Mesenchymal stem cell (in vitro differentiated cells and primary cell): ENCODE results near the gene SPRED1.

Experiments
- DNase-seq: peaks from one replicate; pipeline ENCODE4 v3.0.0-alpha.2; 2013
- H2AFZ ChIP-seq: one replicate; pipeline ENCODE4 v1.6.1; 2013; ENCODE audit warnings: low read depth, mild to moderate bottlenecking, control low read depth, inconsistent platforms, low read length, moderate library complexity
- H2AK5ac ChIP-seq: 2 replicates; pipeline ENCODE4 v1.6.1; 2013; ENCODE audit warnings: low read length, moderate library complexity, mild to moderate bottlenecking, inconsistent platforms; ENCODE audit not compliant: severe bottlenecking
- H2BK120ac ChIP-seq: one replicate; pipeline ENCODE4 v1.6.1; 2013; ENCODE audit warnings: low read depth, mild to moderate bottlenecking, inconsistent platforms, low read length, moderate library complexity
- H2BK12ac ChIP-seq, 2 experiments: one replicate each; pipeline ENCODE4 v1.6.1; 2013; ENCODE audit warnings: inconsistent platforms in 2 of 2, low read length in 2 of 2, mild to moderate bottlenecking in 2 of 2, moderate library complexity in 2 of 2, control low read depth in 1 of 2
- H2BK15ac ChIP-seq: one replicate; pipeline ENCODE4 v1.6.1; 2013; ENCODE audit warnings: mild to moderate bottlenecking, low read depth, inconsistent platforms; ENCODE audit not compliant: poor library complexity, severe bottlenecking
- H2BK5ac ChIP-seq: 2 replicates; pipeline ENCODE4 v1.6.1; 2013; ENCODE audit warnings: low read depth, mild to moderate bottlenecking, low read length, control low read depth, inconsistent platforms; ENCODE audit not compliant: poor library complexity, severe bottlenecking
- H3K14ac ChIP-seq, 2 experiments: one replicate each; pipeline ENCODE4 v1.6.1; 2013; ENCODE audit warnings: inconsistent platforms in 2 of 2, low read length in 2 of 2, control low read depth in 1 of 2, mild to moderate bottlenecking in 1 of 2, moderate library complexity in 1 of 2
- H3K18ac ChIP-seq, 2 experiments: one replicate each; pipeline ENCODE4 v1.6.1; 2013; ENCODE audit warnings: inconsistent platforms in 2 of 2, low read length in 2 of 2, control low read depth in 1 of 2, low read depth in 1 of 2, mild to moderate bottlenecking in 1 of 2
- H3K23ac ChIP-seq, 2 experiments: one replicate each; pipeline ENCODE4 v1.6.1; 2013; ENCODE audit warnings: inconsistent platforms in 2 of 2, low read length in 2 of 2, mild to moderate bottlenecking in 2 of 2, moderate library complexity in 2 of 2, control low read depth in 1 of 2
- H3K27ac ChIP-seq: 2 replicates; pipeline ENCODE4 v1.5.1; 2013; ENCODE audit warnings: mild to moderate bottlenecking, moderate library complexity, low read length, control low read depth, inconsistent platforms; ENCODE audit not compliant: poor library complexity, severe bottlenecking
- H3K27me3 ChIP-seq, 2 experiments: 2 replicates each; pipeline versions ENCODE4 v1.6.1 to v1.7.0; 2013; ENCODE audit warnings: low read length in 2 of 2, mild to moderate bottlenecking in 2 of 2, moderate library complexity in 2 of 2, control low read depth in 1 of 2, inconsistent platforms in 1 of 2; ENCODE audit not compliant: control insufficient read depth in 1 of 2, insufficient read depth in 1 of 2
- H3K36me3 ChIP-seq, 2 experiments: 2 replicates each; pipeline versions ENCODE4 v1.6.1 to v1.7.0; 2013; ENCODE audit warnings: low read length in 2 of 2, control low read depth in 1 of 2, inconsistent platforms in 1 of 2, low read depth in 1 of 2, mild to moderate bottlenecking in 1 of 2; ENCODE audit not compliant: insufficient read depth in 2 of 2, control insufficient read depth in 1 of 2
- H3K4ac ChIP-seq, 2 experiments: one replicate each; pipeline ENCODE4 v1.6.1; 2013; ENCODE audit warnings: inconsistent platforms in 2 of 2, low read length in 2 of 2, mild to moderate bottlenecking in 2 of 2, moderate library complexity in 2 of 2, control low read depth in 1 of 2, low read depth in 1 of 2
- H3K4me1 ChIP-seq: 2 replicates; pipeline ENCODE4 v1.6.1; 2013; ENCODE audit warnings: low read depth, low read length, control low read depth; ENCODE audit not compliant: control insufficient read depth, insufficient read depth
- H3K4me2 ChIP-seq: 2 replicates; pipeline ENCODE4 v1.6.1; 2013; ENCODE audit warnings: low read length, mild to moderate bottlenecking, inconsistent platforms; ENCODE audit not compliant: poor library complexity, severe bottlenecking
- H3K4me3 ChIP-seq, 2 experiments: 2 replicates each; pipeline versions ENCODE4 v1.5.1 to v1.7.0; 2013; ENCODE audit warnings: low read length in 2 of 2, mild to moderate bottlenecking in 2 of 2, control low read depth in 1 of 2, low read depth in 1 of 2; ENCODE audit not compliant: insufficient read depth in 1 of 2
- H3K79me1 ChIP-seq: replicated peaks from 2 replicates; pipeline ENCODE4 v1.6.1; 2013; ENCODE audit warnings: mild to moderate bottlenecking, control low read depth, low read length, inconsistent platforms; ENCODE audit not compliant: poor library complexity, severe bottlenecking
- H3K9ac ChIP-seq: 2 replicates; pipeline ENCODE4 v1.7.0; 2013; ENCODE audit warnings: mild to moderate bottlenecking, low read length, moderate library complexity
- H3K9me3 ChIP-seq: 2 replicates; pipeline ENCODE4 v1.7.0; 2013; ENCODE audit warnings: mild to moderate bottlenecking, low read length; ENCODE audit not compliant: control insufficient read depth
- H4K8ac ChIP-seq: one replicate; pipeline ENCODE4 v1.6.1; 2013; ENCODE audit warnings: inconsistent platforms, mild to moderate bottlenecking, low read length, moderate library complexity
- H4K91ac ChIP-seq: one replicate; pipeline ENCODE4 v1.6.1; 2013; ENCODE audit warnings: mild to moderate bottlenecking, low read length, inconsistent platforms
- WGBS: methylation state at CpG from one replicate; pipeline ENCODE4 v1.1.7; 2013; ENCODE audit warnings: mixed read lengths; 5-methylcytosine and 5-hydroxymethylcytosine counted together

SPRED1 gene

GRCh38 chr15:38351466-38351865, 98.8 kb downstream of the SPRED1 start:
- no peak overlapping the region for H3K14ac ChIP-seq
- no peak for DNase-seq
- H3K27ac ChIP-seq, result no peak overlapping the region
- H2BK15ac ChIP-seq, result no peak overlapping the region
- H4K91ac ChIP-seq, result no peak overlapping the region
- no peak overlapping the region for H2AK5ac ChIP-seq
- H3K9me3 ChIP-seq, result no peaks in the 10 kb centered on the region
- H2BK5ac ChIP-seq, result no peak overlapping the region
- H3K36me3 ChIP-seq, result peaks cover 5 to 85% of the 10 kb centered on the region in 2 experiments
- H3K4ac ChIP-seq, result no peak overlapping the region
- no peak overlapping the region for H3K4me3 ChIP-seq
- H3K79me1 ChIP-seq, result peaks cover 9% of the 10 kb centered on the region
- H2BK12ac ChIP-seq, result no peak overlapping the region
- no peak overlapping the region for H3K18ac ChIP-seq
- WGBS, result 98% methylated on average over 8 of the region's 8 CpGs
- no peak overlapping the region for H3K9ac ChIP-seq
- H3K27me3 ChIP-seq, result no peaks in the 10 kb centered on the region
- H3K4me2 ChIP-seq, result no peak overlapping the region
- no peak overlapping the region for H3K23ac ChIP-seq
- no peak overlapping the region for H2BK120ac ChIP-seq
- no peak overlapping the region for H4K8ac ChIP-seq
- H2AFZ ChIP-seq, result no peak overlapping the region
- H3K4me1 ChIP-seq, result no peaks in the 10 kb centered on the region

GRCh38 chr15:38354315-38354929, 101.8 kb downstream of the SPRED1 start:
- no peaks in the 10 kb centered on the region for H3K9me3 ChIP-seq
- H3K4ac ChIP-seq, result no peak overlapping the region
- no peaks in the 10 kb centered on the region for H3K4me1 ChIP-seq
- H3K23ac ChIP-seq, result no peak overlapping the region
- H3K27ac ChIP-seq, result no peak overlapping the region
- H2BK5ac ChIP-seq, result no peak overlapping the region
- H3K14ac ChIP-seq, result no peak overlapping the region
- no peak overlapping the region for H2BK15ac ChIP-seq
- no peak overlapping the region for H3K18ac ChIP-seq
- H3K79me1 ChIP-seq, result peaks cover 9% of the 10 kb centered on the region
- H3K4me3 ChIP-seq, result no peak overlapping the region
- 65% methylated on average over 3 of the region's 3 CpGs for WGBS
- no peaks in the 10 kb centered on the region for H3K27me3 ChIP-seq
- H2BK120ac ChIP-seq, result no peak overlapping the region
- H3K9ac ChIP-seq, result peak overlapping the region; percentile 29
- no peak overlapping the region for H2AFZ ChIP-seq
- no peak overlapping the region for H3K4me2 ChIP-seq
- peak; percentile 77 for DNase-seq
- H4K91ac ChIP-seq, result no peak overlapping the region
- no peak overlapping the region for H2AK5ac ChIP-seq
- H4K8ac ChIP-seq, result no peak overlapping the region
- peaks cover 5 to 79% of the 10 kb centered on the region in 2 experiments for H3K36me3 ChIP-seq
- H2BK12ac ChIP-seq, result no peak overlapping the region

GRCh38 chr15:38362355-38362754, 109.7 kb downstream of the SPRED1 start:
- no peak overlapping the region for H2BK5ac ChIP-seq
- no peak overlapping the region for H3K9ac ChIP-seq
- peaks cover 0 to 5% of the 10 kb centered on the region in 2 experiments for H3K36me3 ChIP-seq
- no peak overlapping the region for H3K18ac ChIP-seq
- H2BK120ac ChIP-seq, result no peak overlapping the region
- H3K9me3 ChIP-seq, result no peaks in the 10 kb centered on the region
- H3K4me2 ChIP-seq, result no peak overlapping the region
- no peak for DNase-seq
- 100% methylated on average over 1 of the region's 3 CpGs for WGBS
- no peak overlapping the region for H3K14ac ChIP-seq
- no peaks in the 10 kb centered on the region for H3K79me1 ChIP-seq
- H3K4me3 ChIP-seq, result no peak overlapping the region
- H3K4me1 ChIP-seq, result no peaks in the 10 kb centered on the region
- no peak overlapping the region for H2AFZ ChIP-seq
- H2AK5ac ChIP-seq, result no peak overlapping the region
- H2BK15ac ChIP-seq, result no peak overlapping the region
- no peak overlapping the region for H3K4ac ChIP-seq
- H2BK12ac ChIP-seq, result no peak overlapping the region
- H3K27me3 ChIP-seq, result no peaks in the 10 kb centered on the region
- H3K23ac ChIP-seq, result no peak overlapping the region
- no peak overlapping the region for H4K8ac ChIP-seq
- H4K91ac ChIP-seq, result no peak overlapping the region
- H3K27ac ChIP-seq, result no peak overlapping the region

- no peak overlapping the region for H3K4ac ChIP-seq
- H2BK120ac ChIP-seq, result no peak overlapping the region
- no peaks in the 10 kb centered on the region for H3K9me3 ChIP-seq
- no peak overlapping the region for H3K9ac ChIP-seq
- no peak overlapping the region for H3K4me2 ChIP-seq
- no peak overlapping the region for H3K4me3 ChIP-seq
- no peak overlapping the region for H2BK15ac ChIP-seq
- no peak overlapping the region for H2BK5ac ChIP-seq
- H4K91ac ChIP-seq, result no peak overlapping the region
- no peak overlapping the region for H2AK5ac ChIP-seq
- H3K36me3 ChIP-seq, result no peaks in the 10 kb centered on the region
- H2AFZ ChIP-seq, result no peak overlapping the region
- no peak overlapping the region for H3K18ac ChIP-seq
- WGBS, result 83% methylated on average over 2 of the region's 2 CpGs
- no peak overlapping the region for H3K14ac ChIP-seq
- H2BK12ac ChIP-seq, result no peak overlapping the region
- no peak overlapping the region for H3K23ac ChIP-seq
- no peaks in the 10 kb centered on the region for H3K4me1 ChIP-seq
- H3K27ac ChIP-seq, result no peak overlapping the region
- H4K8ac ChIP-seq, result no peak overlapping the region
- no peaks in the 10 kb centered on the region for H3K27me3 ChIP-seq
- peak; percentile 12 for DNase-seq
- H3K79me1 ChIP-seq, result no peaks in the 10 kb centered on the region
These were observed 114.8 kb downstream of the SPRED1 start for GRCh38 chr15:38367476-38367875.
